HepG2 (cell line): ENCODE results near the gene DHRS1. TPM values are rescaled to one million over a fixed set of nuclear protein-coding genes. Genes with fewer than 3 reads are reported as not detected.

Source experiments
- ARHGAP35 ChIP-seq: sonication (generic); formaldehyde crosslinking; IDR thresholded peaks from 2 replicates; pipeline ENCODE4 v1.9.0; 2022; ENCODE audit warnings: mild to moderate bottlenecking, inconsistent platforms, moderate library complexity, missing genetic modification reagents, borderline replicate concordance
- CBX5 ChIP-seq: sonication (generic); formaldehyde crosslinking; IDR thresholded peaks from 2 replicates; pipeline ENCODE4 v1.4.0; 2020; ENCODE audit warnings: missing genetic modification reagents, borderline replicate concordance
- DNMT1 ChIP-seq: sonication (generic); formaldehyde crosslinking; IDR thresholded peaks from 2 replicates; pipeline ENCODE4 v1.5.1; 2020; ENCODE audit warnings: mild to moderate bottlenecking, missing genetic modification reagents
- EP300 ChIP-seq, 3 experiments: sonication (generic) in 1 of 3; formaldehyde crosslinking in 1 of 3; IDR thresholded peaks; 2 replicates each; pipeline versions ENCODE4 v1.5.1 to v1.6.1; 2011 to 2020; ENCODE audit warnings: low read depth in 2 of 3, low read length in 2 of 3, borderline replicate concordance in 1 of 3, improper control_type of control experiment in 1 of 3, mild to moderate bottlenecking in 1 of 3, missing genetic modification reagents in 1 of 3, moderate library complexity in 1 of 3
- ERF ChIP-seq: IDR thresholded peaks from 2 replicates; pipeline ENCODE4 v1.6.1; 2018; ENCODE audit warnings: missing biosample characterization, missing genetic modification reagents
- FOSL1 ChIP-seq: sonication (generic); formaldehyde crosslinking; IDR thresholded peaks from 2 replicates; pipeline ENCODE4 v1.9.0; 2021; ENCODE audit warnings: missing genetic modification reagents, borderline replicate concordance
- GTF2F1 ChIP-seq: fragments of 150-350 bp; IDR thresholded peaks from 2 replicates; pipeline ENCODE4 v1.6.1; 2014; ENCODE audit warnings: low read length
- MIER3 ChIP-seq: IDR thresholded peaks from 2 replicates; pipeline ENCODE4 v1.6.1; 2016; ENCODE audit warnings: missing compliant biosample characterization, borderline replicate concordance
- MXI1 ChIP-seq: IDR thresholded peaks from 3 replicates; pipeline ENCODE4 v1.6.1; 2012; ENCODE audit warnings: low read depth, low read length, inconsistent platforms, borderline replicate concordance
- PLRG1 ChIP-seq: fragments of 450-650 bp; conservative IDR thresholded peaks from 2 replicates; pipeline ENCODE4 v1.6.1; 2016
- RBM39 ChIP-seq: fragments of 200-400 bp; formaldehyde crosslinking; IDR thresholded peaks from one replicate; pipeline ENCODE4 v1.6.1; 2018; ENCODE audit warnings: antibody characterized with exemption, mild to moderate bottlenecking, low read depth, low read length; ENCODE audit not compliant: poor library complexity, severe bottlenecking
- SMAD9 ChIP-seq: sonication (generic); formaldehyde crosslinking; IDR thresholded peaks from 2 replicates; pipeline ENCODE4 v1.5.1; 2020; ENCODE audit warnings: mild to moderate bottlenecking, missing genetic modification reagents
- ZFP90 ChIP-seq: sonication (generic); formaldehyde crosslinking; IDR thresholded peaks from 2 replicates; pipeline ENCODE4 v1.8.0; 2022; ENCODE audit warnings: missing genetic modification reagents, mild to moderate bottlenecking, inconsistent platforms, borderline replicate concordance
- ZNF20 ChIP-seq: sonication (generic); formaldehyde crosslinking; IDR thresholded peaks from 2 replicates; pipeline ENCODE4 v1.4.0; 2020; ENCODE audit warnings: mild to moderate bottlenecking, moderate library complexity, missing genetic modification reagents
- ZNF3 ChIP-seq: IDR thresholded peaks from 2 replicates; pipeline ENCODE4 v1.7.0; 2017; ENCODE audit warnings: inconsistent platforms
- ZNF432 ChIP-seq: sonication (generic); formaldehyde crosslinking; IDR thresholded peaks from 2 replicates; pipeline ENCODE4 v1.5.0; 2020; ENCODE audit warnings: missing genetic modification reagents, mild to moderate bottlenecking, borderline replicate concordance
- ZNF496 ChIP-seq: sonication (generic); formaldehyde crosslinking; IDR thresholded peaks from 2 replicates; pipeline ENCODE4 v1.8.1; 2023; ENCODE audit warnings: mild to moderate bottlenecking, moderate library complexity, missing genetic modification reagents; ENCODE audit not compliant: insufficient replicate concordance
- ZNF737 ChIP-seq: sonication (generic); formaldehyde crosslinking; IDR thresholded peaks from 2 replicates; pipeline ENCODE4 v1.5.0; 2020; ENCODE audit warnings: missing genetic modification reagents, mild to moderate bottlenecking, borderline replicate concordance
- polyA plus RNA-seq, 8 experiments: library from polyadenylated mRNA; depleted of rRNA in 3 of 8; stranded (reverse) in 7 of 8; unstranded in 1 of 8; fragments of >200 nt; fragmentation: Illumina TruSeq in 4 of 8; extraction: Trizol in 4 of 8; gene quantifications; 2 replicates each; pipeline versions ENCODE4 v1.2.1 to v1.2.3, GENCODE V29; 2011 to 2016; ENCODE audit warnings: low read depth in 4 of 8, missing spikeins in 1 of 8, mixed read lengths in 1 of 8; ENCODE audit not compliant: insufficient read depth in 1 of 8
- total RNA-seq, 5 experiments: library from RNA; depleted of rRNA; stranded (reverse); fragments of >200 nt; fragmentation: Illumina TruSeq; extraction: Trizol; gene quantifications; 2 replicates each; pipeline ENCODE4 v1.2.3, GENCODE V29; 2016; ENCODE audit warnings: low read depth in 1 of 5
- TF ChIP-seq, protein P1 (sequence below): sonication (generic); formaldehyde crosslinking; IDR thresholded peaks from 2 replicates; pipeline ENCODE4 v1.4.0; 2020; ENCODE audit warnings: missing genetic modification reagents
- TF ChIP-seq, protein P2 (sequence below): sonication (generic); formaldehyde crosslinking; conservative IDR thresholded peaks from 2 replicates; pipeline ENCODE4 v1.8.0; 2022; ENCODE audit warnings: mild to moderate bottlenecking, moderate library complexity, missing genetic modification reagents

The DHRS1 gene
- total and polyA plus RNA-seq, 2 of the 13 experiments (the other 11 are each of a cell fraction or from before 2014, with no cell fraction given) = 49.8 to 60.8 TPM

DNA sequence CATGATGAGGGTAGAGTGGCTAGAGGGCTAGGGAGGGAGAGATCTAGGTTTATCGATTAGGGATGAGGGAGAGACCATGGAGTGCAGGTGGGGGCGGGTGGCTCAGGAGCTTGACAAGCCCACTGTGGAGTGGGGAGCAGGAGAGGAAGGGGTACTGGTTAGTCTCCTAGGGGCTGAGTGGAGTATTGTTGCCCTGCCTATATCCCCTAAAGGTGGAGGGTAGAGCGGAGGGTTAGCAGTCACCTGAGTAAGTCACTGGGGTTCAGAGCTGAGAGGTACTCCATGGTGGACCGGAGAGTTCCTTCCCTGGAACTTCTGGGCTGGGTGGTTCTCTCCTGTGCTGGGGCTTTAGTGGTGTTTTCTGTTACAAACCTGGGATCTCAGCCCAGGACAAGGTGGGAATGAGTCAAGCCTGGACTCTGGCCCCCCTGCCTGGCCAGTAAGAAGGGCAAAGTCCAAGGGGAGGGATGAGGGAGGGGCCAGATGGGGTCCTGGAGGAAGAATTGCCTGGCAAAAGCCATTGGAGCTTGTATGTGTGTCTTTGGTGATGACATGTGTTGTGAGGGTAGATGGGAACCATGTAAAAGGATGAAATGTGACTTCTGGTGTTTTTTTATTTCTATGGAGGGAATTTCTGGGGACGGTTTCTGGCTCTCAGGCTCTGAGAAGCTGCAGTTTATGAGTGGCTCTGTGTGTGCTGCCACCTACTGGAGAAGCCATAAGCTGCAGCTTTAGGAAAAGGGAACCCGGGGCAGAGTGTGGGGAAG, 8.2 kb upstream of the DHRS1 start, which contains the start of gene CIDEB (continued):
- TF ChIP-seq ARHGAP35 (CRISPR knock-in tag) (0 out of 2 replicates have a peak, but pooled peaks have one; percentile 48), ZNF496 (CRISPR knock-in tag) (no peak), ZNF737 (CRISPR knock-in tag) (no peak), ZFP90 (CRISPR knock-in tag) (peak; percentile 61; the same call in 1 of the 2 replicates), ERF (peak; percentile 96), MXI1 (peak; percentile 75; the same call in 1 of the 3 replicates), MIER3 (CRISPR knock-in tag) (peak; percentile 98), PLRG1 (no peak), RBM39 (peak; percentile 64), FOSL1 (CRISPR knock-in tag) (peak; percentile 96), ZNF3 (CRISPR knock-in tag) (peak; percentile 61; the same call in 1 of the 2 replicates), EP300 (IDR thresholded peaks at IDR 0.05; ENCODE audit: low read depth in 2 of 2, low read length in 2 of 2) (peak; percentile 76 to 87), EP300 (CRISPR knock-in tag; IDR thresholded peaks at IDR 0.05; ENCODE audit: borderline replicate concordance) (peak; percentile 88), SMAD9 (CRISPR knock-in tag) (no peak), CBX5 (peak; percentile 92; the same call in 1 of the 2 replicates), ZNF20 (CRISPR knock-in tag) (no peak), ZNF432 (no peak), DNMT1 (CRISPR knock-in tag) (no peak), GTF2F1 (no peak)
- TF ChIP-seq, protein P1, sequence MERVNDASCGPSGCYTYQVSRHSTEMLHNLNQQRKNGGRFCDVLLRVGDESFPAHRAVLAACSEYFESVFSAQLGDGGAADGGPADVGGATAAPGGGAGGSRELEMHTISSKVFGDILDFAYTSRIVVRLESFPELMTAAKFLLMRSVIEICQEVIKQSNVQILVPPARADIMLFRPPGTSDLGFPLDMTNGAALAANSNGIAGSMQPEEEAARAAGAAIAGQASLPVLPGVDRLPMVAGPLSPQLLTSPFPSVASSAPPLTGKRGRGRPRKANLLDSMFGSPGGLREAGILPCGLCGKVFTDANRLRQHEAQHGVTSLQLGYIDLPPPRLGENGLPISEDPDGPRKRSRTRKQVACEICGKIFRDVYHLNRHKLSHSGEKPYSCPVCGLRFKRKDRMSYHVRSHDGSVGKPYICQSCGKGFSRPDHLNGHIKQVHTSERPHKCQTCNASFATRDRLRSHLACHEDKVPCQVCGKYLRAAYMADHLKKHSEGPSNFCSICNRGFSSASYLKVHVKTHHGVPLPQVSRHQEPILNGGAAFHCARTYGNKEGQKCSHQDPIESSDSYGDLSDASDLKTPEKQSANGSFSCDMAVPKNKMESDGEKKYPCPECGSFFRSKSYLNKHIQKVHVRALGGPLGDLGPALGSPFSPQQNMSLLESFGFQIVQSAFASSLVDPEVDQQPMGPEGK = peak; percentile 99
- TF ChIP-seq, protein P2, sequence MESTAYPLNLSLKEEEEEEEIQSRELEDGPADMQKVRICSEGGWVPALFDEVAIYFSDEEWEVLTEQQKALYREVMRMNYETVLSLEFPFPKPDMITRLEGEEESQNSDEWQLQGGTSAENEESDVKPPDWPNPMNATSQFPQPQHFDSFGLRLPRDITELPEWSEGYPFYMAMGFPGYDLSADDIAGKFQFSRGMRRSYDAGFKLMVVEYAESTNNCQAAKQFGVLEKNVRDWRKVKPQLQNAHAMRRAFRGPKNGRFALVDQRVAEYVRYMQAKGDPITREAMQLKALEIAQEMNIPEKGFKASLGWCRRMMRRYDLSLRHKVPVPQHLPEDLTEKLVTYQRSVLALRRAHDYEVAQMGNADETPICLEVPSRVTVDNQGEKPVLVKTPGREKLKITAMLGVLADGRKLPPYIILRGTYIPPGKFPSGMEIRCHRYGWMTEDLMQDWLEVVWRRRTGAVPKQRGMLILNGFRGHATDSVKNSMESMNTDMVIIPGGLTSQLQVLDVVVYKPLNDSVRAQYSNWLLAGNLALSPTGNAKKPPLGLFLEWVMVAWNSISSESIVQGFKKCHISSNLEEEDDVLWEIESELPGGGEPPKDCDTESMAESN (CRISPR knock-in tag) = peak; percentile 74; the same call in 1 of the 2 replicates
